Lower leg skin (tissue), 4 donors: Measurements from ENCODE around the gene RB1. TPM values are rescaled to one million over a fixed set of nuclear protein-coding genes. Genes with fewer than 3 reads are reported as not detected.

Source experiments
- DNase-seq, 2 donors: peaks; one replicate each; pipeline ENCODE4 v3.0.0-alpha.2; 2019; ENCODE audit warnings: low spot score in 2 of 2
- H3K4me3 ChIP-seq: fragments of 200-600 bp; sonication (generic); 2 replicates; pipeline ENCODE4 v1.5.1; 2017; ENCODE audit warnings: mild to moderate bottlenecking, low read depth; ENCODE audit not compliant: poor library complexity, severe bottlenecking
- POLR2A ChIP-seq, 2 donors: fragments of 450-650 bp; IDR thresholded peaks; one replicate each; pipeline ENCODE4 v1.6.1; 2016 to 2017; ENCODE audit warnings: antibody characterized with exemption in 2 of 2, mild to moderate bottlenecking in 1 of 2, moderate library complexity in 1 of 2
- WGBS, 2 donors: methylation state at CpG; one replicate each; pipeline ENCODE4 v1.1.5; 2018; 5-methylcytosine and 5-hydroxymethylcytosine counted together
- intact Hi-C: fragments of 100-400 bp; cut with DNase I; formaldehyde crosslinking; loops from one replicate; pipeline ENCODE4 v1.15.0; 2023; ENCODE audit warnings: low total_unique reads
- total RNA-seq, 4 donors: library from RNA; depleted of rRNA; stranded (reverse); fragments of >200 nt; gene quantifications; one replicate each; pipeline ENCODE4 v1.1.0, GENCODE V29; 2016
- TF ChIP-seq, protein P1 (sequence below), 3 donors: fragments of 450-650 bp; IDR thresholded peaks; one replicate each; pipeline ENCODE4 v1.5.1; 2016; ENCODE audit warnings: antibody characterized with exemption in 3 of 3, mild to moderate bottlenecking in 3 of 3, moderate library complexity in 2 of 3

Gene RB1
- total RNA-seq, 4 donors from 2014 or later: 15.8 to 20.0 (median 16.4) TPM

GRCh38 chr13:48511621-48512230, 208.2 kb downstream of the RB1 start:
- H3K4me3 ChIP-seq: no peak overlapping the region
- no peak for TF ChIP-seq POLR2A (IDR thresholded peaks at IDR 0.05)
- TF ChIP-seq, protein P1, sequence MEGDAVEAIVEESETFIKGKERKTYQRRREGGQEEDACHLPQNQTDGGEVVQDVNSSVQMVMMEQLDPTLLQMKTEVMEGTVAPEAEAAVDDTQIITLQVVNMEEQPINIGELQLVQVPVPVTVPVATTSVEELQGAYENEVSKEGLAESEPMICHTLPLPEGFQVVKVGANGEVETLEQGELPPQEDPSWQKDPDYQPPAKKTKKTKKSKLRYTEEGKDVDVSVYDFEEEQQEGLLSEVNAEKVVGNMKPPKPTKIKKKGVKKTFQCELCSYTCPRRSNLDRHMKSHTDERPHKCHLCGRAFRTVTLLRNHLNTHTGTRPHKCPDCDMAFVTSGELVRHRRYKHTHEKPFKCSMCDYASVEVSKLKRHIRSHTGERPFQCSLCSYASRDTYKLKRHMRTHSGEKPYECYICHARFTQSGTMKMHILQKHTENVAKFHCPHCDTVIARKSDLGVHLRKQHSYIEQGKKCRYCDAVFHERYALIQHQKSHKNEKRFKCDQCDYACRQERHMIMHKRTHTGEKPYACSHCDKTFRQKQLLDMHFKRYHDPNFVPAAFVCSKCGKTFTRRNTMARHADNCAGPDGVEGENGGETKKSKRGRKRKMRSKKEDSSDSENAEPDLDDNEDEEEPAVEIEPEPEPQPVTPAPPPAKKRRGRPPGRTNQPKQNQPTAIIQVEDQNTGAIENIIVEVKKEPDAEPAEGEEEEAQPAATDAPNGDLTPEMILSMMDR (IDR thresholded peaks at IDR 0.05): no peak
- intact Hi-C loops: no loop called here
- 49 to 56% methylated on average over 10 of the region's 10 CpGs for WGBS, 2 donors
- DNase-seq: peak in 1 of 2 donors; percentile 69

DNA sequence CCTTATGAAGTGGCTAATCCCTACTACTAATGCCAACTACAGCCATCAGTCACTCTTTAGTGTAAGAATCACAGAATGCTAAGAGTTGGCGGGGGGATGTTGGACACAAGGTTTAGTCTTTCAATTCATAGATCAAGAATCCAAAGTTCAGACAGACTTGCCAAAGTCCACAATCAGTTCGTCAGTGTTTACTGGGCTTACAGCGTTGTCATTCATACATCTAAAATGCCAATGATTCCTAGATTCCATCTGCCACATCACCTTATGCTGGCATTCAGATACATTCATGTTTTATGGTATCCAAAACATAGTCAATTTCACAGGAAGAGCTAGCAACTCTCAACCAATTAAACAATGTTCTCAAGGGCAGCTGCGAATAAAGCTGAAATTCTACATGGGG, 211.2 kb downstream of the RB1 start:
- WGBS, 2 donors: 93% methylated on average over 4 of the region's 4 CpGs
- H3K4me3 ChIP-seq: no peak overlapping the region
- no peak for DNase-seq
- intact Hi-C loops: no loop called here
- TF ChIP-seq, protein P1 (IDR thresholded peaks at IDR 0.05): no peak
- no peak for TF ChIP-seq POLR2A (IDR thresholded peaks at IDR 0.05)

DNA sequence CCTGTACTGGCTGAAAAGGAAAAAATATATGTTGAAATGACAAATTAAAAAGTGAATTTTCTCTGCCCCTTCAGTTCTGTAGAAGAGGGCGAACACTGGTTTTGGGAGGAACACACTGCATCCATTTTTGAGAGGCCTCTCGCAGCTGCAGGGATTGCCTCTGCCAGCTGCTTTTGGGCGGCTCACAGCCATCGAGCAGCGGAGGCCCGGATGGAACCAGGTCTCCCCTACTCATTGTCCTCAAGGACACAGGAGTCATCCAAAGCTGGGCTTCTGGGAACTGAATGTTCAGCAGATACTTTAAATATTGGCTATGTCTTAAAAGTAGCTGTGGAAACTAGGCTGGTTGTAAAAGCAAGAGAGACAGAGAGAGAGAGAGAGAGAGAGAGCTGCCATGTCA, 212.2 kb downstream of the RB1 start:
- TF ChIP-seq POLR2A (IDR thresholded peaks at IDR 0.05): no peak
- TF ChIP-seq, protein P1 (IDR thresholded peaks at IDR 0.05): no peak
- no peak for DNase-seq
- intact Hi-C loops: no loop called here
- 92 to 93% methylated on average over 6 of the region's 6 CpGs for WGBS, 2 donors
- no peak overlapping the region for H3K4me3 ChIP-seq

DNA sequence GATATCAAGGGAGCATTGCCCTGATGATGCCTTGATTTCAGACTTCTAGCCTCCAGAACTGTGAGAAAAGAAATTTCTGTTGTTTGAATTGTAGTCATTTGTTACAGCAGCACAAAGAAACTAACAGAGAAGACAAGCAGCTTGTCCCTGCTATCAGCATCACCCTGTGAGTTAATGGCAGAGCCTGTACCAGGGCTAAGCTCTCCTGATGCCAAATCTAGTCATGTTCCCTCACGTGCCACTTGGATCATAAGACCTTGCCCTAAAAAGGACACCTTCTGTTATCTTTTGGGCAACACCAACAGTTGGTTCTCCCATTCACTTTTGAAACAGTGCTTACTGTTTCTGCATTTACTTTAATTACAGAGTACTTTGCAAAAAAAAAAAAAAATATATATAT, 214.5 kb downstream of the RB1 start:
- TF ChIP-seq, protein P1 (IDR thresholded peaks at IDR 0.05): no peak
- TF ChIP-seq POLR2A (IDR thresholded peaks at IDR 0.05): no peak
- DNase-seq: no peak
- no peak overlapping the region for H3K4me3 ChIP-seq
- 60 to 80% methylated on average over 1 of the region's 1 CpG for WGBS, 2 donors
- intact Hi-C loops: no loop called here

- H3K4me3 ChIP-seq: no peak overlapping the region
- intact Hi-C loops: no loop called here
- 96% methylated on average over 10 of the region's 10 CpGs for WGBS, 2 donors
- DNase-seq: no peak
- TF ChIP-seq POLR2A (IDR thresholded peaks at IDR 0.05): no peak
- TF ChIP-seq, protein P1 (IDR thresholded peaks at IDR 0.05): no peak
These were observed 222.7 kb downstream of the RB1 start for GRCh38 chr13:48526286-48526685.

DNA sequence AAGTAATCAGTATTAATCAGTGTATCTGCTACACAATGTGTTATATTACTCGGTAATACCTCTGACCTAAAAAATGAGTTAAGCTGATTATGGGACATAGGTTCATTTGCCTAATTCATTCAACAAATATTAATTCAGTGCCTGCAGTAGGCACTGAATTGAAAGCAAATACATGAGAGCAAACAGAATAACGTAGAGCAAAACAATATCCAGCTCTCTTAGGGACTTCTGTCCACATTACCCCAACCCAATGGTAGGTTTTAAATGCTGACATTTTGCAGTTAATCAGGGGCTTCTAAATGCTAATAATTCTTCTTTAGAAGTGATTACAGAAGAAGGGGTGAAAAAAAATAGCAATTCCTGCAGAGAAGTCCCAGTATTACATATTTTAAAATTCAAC, 224.4 kb downstream of the RB1 start:
- TF ChIP-seq POLR2A (IDR thresholded peaks at IDR 0.05): no peak
- TF ChIP-seq, protein P1 (IDR thresholded peaks at IDR 0.05): no peak
- H3K4me3 ChIP-seq: no peak overlapping the region
- 48 to 56% methylated on average over 2 of the region's 2 CpGs for WGBS, 2 donors
- no peak for DNase-seq
- intact Hi-C loops: no loop called here
